ENCODE results near the gene PIK3C3.
"Not testable (repeated sequence)": the region's sequence is repeated elsewhere in the genome, so short reads cannot be mapped to it uniquely, and the experiment has no call there.

Gene PIK3C3

GRCh38 chr18:42048158-42048557 is 93.1 kb downstream of the PIK3C3 start:
- Histone ChIP-seq H3K9me3 (replicated peaks in 1 of 2; ENCODE audit: control insufficient read depth in 2 of 2, insufficient read depth in 1 of 2, low read depth in 1 of 2, low read length in 2 of 2) (no peaks in the 10 kb centered on the region), H3K23ac (ENCODE audit: low read depth, low read length, poor library complexity) (no peak overlapping the region), H3K27ac (replicated peaks; ENCODE audit: low read length) (no peak overlapping the region), H2AK5ac (ENCODE audit: low read depth, low read length) (no peak overlapping the region), H2BK120ac (ENCODE audit: low read depth, low read length) (no peak overlapping the region), H3K14ac (ENCODE audit: low read length) (no peak overlapping the region), H2BK12ac (ENCODE audit: low read length) (no peak overlapping the region), H4K8ac (ENCODE audit: low read depth, low read length) (no peak overlapping the region), H3K18ac (ENCODE audit: low read length) (no peak overlapping the region), H3K36me3 (replicated peaks in 1 of 2; ENCODE audit: control insufficient read depth in 2 of 2, insufficient read depth in 2 of 2, low read length in 2 of 2) (peaks cover 2 to 62% of the 10 kb centered on the region in 2 donors), H4K91ac (ENCODE audit: low read depth, low read length, poor library complexity) (no peak overlapping the region), H3K4me2 (ENCODE audit: insufficient read depth, low read length, poor library complexity, severe bottlenecking) (no peak overlapping the region), H3K9ac (ENCODE audit: low read depth, low read length, poor library complexity) (no peak overlapping the region), H2BK15ac (ENCODE audit: low read length) (no peak overlapping the region), H3K4me1 (ENCODE audit: control insufficient read depth in 2 of 2, insufficient read depth in 1 of 2, low read depth in 1 of 2, low read length in 2 of 2) (no peaks in the 10 kb centered on the region), H3K79me1 (ENCODE audit: low read depth, low read length) (no peaks in the 10 kb centered on the region), H3K4me3 (ENCODE audit: low read length in 2 of 2) (no peak overlapping the region), H2BK5ac (ENCODE audit: low read length) (no peak overlapping the region), H2AFZ (ENCODE audit: low read length) (no peak overlapping the region), H3K4ac (ENCODE audit: low read length) (no peak overlapping the region), H3K27me3 (ENCODE audit: control insufficient read depth in 3 of 3, insufficient read depth in 3 of 3, low read depth in 1 of 3, low read length in 3 of 3) (no peaks in the 10 kb centered on the region)
- DNase-seq (ENCODE audit: low spot score) = no peak
- WGBS, 2 donors (ENCODE audit: extremely low coverage in 2 of 2, insufficient read length in 2 of 2, insufficient replicate concordance in 1 of 2) = no CpG with 5 or more reads among the region's 2 CpGs

GRCh38 chr18:42049536-42049935 is 94.5 kb downstream of the PIK3C3 start:
- H2BK5ac ChIP-seq (ENCODE audit: low read length); H3K4me2 ChIP-seq (ENCODE audit: insufficient read depth, low read length, poor library complexity, severe bottlenecking): not testable (repeated sequence)
- WGBS, 2 donors (ENCODE audit: extremely low coverage in 2 of 2, insufficient read length in 2 of 2, insufficient replicate concordance in 1 of 2) = no CpG with 5 or more reads among the region's 15 CpGs

GRCh38 chr18:42051411-42051810 is 96.4 kb downstream of the PIK3C3 start:
- H2AFZ ChIP-seq (ENCODE audit: low read length) = no peak overlapping the region
- no peak overlapping the region for H3K4me3 ChIP-seq (ENCODE audit: low read length in 2 of 2)
- H2BK12ac ChIP-seq (ENCODE audit: low read length) = no peak overlapping the region
- no peak for DNase-seq (ENCODE audit: low spot score)
- no peak overlapping the region for H4K8ac ChIP-seq (ENCODE audit: low read depth, low read length)
- no peak overlapping the region for H2BK120ac ChIP-seq (ENCODE audit: low read depth, low read length)
- no peak overlapping the region for H3K27ac ChIP-seq (replicated peaks; ENCODE audit: low read length)
- H3K27me3 ChIP-seq (ENCODE audit: control insufficient read depth in 3 of 3, insufficient read depth in 3 of 3, low read depth in 1 of 3, low read length in 3 of 3) = no peaks in the 10 kb centered on the region
- no peak overlapping the region for H3K9ac ChIP-seq (ENCODE audit: low read depth, low read length, poor library complexity)
- no peaks in the 10 kb centered on the region for H3K79me1 ChIP-seq (ENCODE audit: low read depth, low read length)
- H3K18ac ChIP-seq (ENCODE audit: low read length) = no peak overlapping the region
- H3K14ac ChIP-seq (ENCODE audit: low read length) = no peak overlapping the region
- no peak overlapping the region for H2BK15ac ChIP-seq (ENCODE audit: low read length)
- H2AK5ac ChIP-seq (ENCODE audit: low read depth, low read length) = no peak overlapping the region
- no peak overlapping the region for H3K4ac ChIP-seq (ENCODE audit: low read length)
- H3K4me1 ChIP-seq (ENCODE audit: control insufficient read depth in 2 of 2, insufficient read depth in 1 of 2, low read depth in 1 of 2, low read length in 2 of 2) = no peaks in the 10 kb centered on the region
- H3K4me2 ChIP-seq (ENCODE audit: insufficient read depth, low read length, poor library complexity, severe bottlenecking) = no peak overlapping the region
- H3K36me3 ChIP-seq (replicated peaks in 1 of 2; ENCODE audit: control insufficient read depth in 2 of 2, insufficient read depth in 2 of 2, low read length in 2 of 2) = peaks cover 0 to 36% of the 10 kb centered on the region in 2 donors
- no peak overlapping the region for H2BK5ac ChIP-seq (ENCODE audit: low read length)
- H3K9me3 ChIP-seq (replicated peaks in 1 of 2; ENCODE audit: control insufficient read depth in 2 of 2, insufficient read depth in 1 of 2, low read depth in 1 of 2, low read length in 2 of 2) = no peaks in the 10 kb centered on the region
- no peak overlapping the region for H4K91ac ChIP-seq (ENCODE audit: low read depth, low read length, poor library complexity)
- no peak overlapping the region for H3K23ac ChIP-seq (ENCODE audit: low read depth, low read length, poor library complexity)

More at GRCh38 chr18:42049536-42049935, 94.5 kb downstream of the PIK3C3 start:
- not testable (repeated sequence) for H3K79me1 ChIP-seq (ENCODE audit: low read depth, low read length); DNase-seq (ENCODE audit: low spot score); H2BK120ac ChIP-seq (ENCODE audit: low read depth, low read length); H4K8ac ChIP-seq (ENCODE audit: low read depth, low read length); H3K27ac ChIP-seq (replicated peaks; ENCODE audit: low read length); H3K9ac ChIP-seq (ENCODE audit: low read depth, low read length, poor library complexity); H2AK5ac ChIP-seq (ENCODE audit: low read depth, low read length); H3K23ac ChIP-seq (ENCODE audit: low read depth, low read length, poor library complexity); H3K4ac ChIP-seq (ENCODE audit: low read length); H2BK12ac ChIP-seq (ENCODE audit: low read length); H3K18ac ChIP-seq (ENCODE audit: low read length); H2BK15ac ChIP-seq (ENCODE audit: low read length); H3K27me3 ChIP-seq (ENCODE audit: control insufficient read depth in 3 of 3, insufficient read depth in 3 of 3, low read depth in 1 of 3, low read length in 3 of 3); H3K9me3 ChIP-seq (replicated peaks in 1 of 2; ENCODE audit: control insufficient read depth in 2 of 2, insufficient read depth in 1 of 2, low read depth in 1 of 2, low read length in 2 of 2); H4K91ac ChIP-seq (ENCODE audit: low read depth, low read length, poor library complexity); H3K4me3 ChIP-seq (ENCODE audit: low read length in 2 of 2); H3K14ac ChIP-seq (ENCODE audit: low read length); H2AFZ ChIP-seq (ENCODE audit: low read length); H3K4me1 ChIP-seq (ENCODE audit: control insufficient read depth in 2 of 2, insufficient read depth in 1 of 2, low read depth in 1 of 2, low read length in 2 of 2)
- H3K36me3 ChIP-seq (replicated peaks in 1 of 2; ENCODE audit: control insufficient read depth in 2 of 2, insufficient read depth in 2 of 2, low read length in 2 of 2) = peaks cover 0 to 52% of the 10 kb centered on the region in 2 donors

- no peak overlapping the region for H3K4ac ChIP-seq (ENCODE audit: low read length)
- no peak for DNase-seq (ENCODE audit: low spot score)
- H2BK15ac ChIP-seq (ENCODE audit: low read length) = no peak overlapping the region
- no peak overlapping the region for H2AFZ ChIP-seq (ENCODE audit: low read length)
- H4K8ac ChIP-seq (ENCODE audit: low read depth, low read length) = no peak overlapping the region
- H3K36me3 ChIP-seq (replicated peaks in 1 of 2; ENCODE audit: control insufficient read depth in 2 of 2, insufficient read depth in 2 of 2, low read length in 2 of 2) = peaks cover 0 to 28% of the 10 kb centered on the region in 2 donors
- H3K4me2 ChIP-seq (ENCODE audit: insufficient read depth, low read length, poor library complexity, severe bottlenecking) = no peak overlapping the region
- H3K14ac ChIP-seq (ENCODE audit: low read length) = no peak overlapping the region
- 100% methylated on average over 1 of the region's 3 CpGs; no CpG with 5 or more reads in 1 of the 2 donors for WGBS, 2 donors (ENCODE audit: extremely low coverage in 2 of 2, insufficient read length in 2 of 2, insufficient replicate concordance in 1 of 2)
- no peak overlapping the region for H2BK12ac ChIP-seq (ENCODE audit: low read length)
- H2BK120ac ChIP-seq (ENCODE audit: low read depth, low read length) = no peak overlapping the region
- H3K9me3 ChIP-seq (replicated peaks in 1 of 2; ENCODE audit: control insufficient read depth in 2 of 2, insufficient read depth in 1 of 2, low read depth in 1 of 2, low read length in 2 of 2) = no peaks in the 10 kb centered on the region
- H3K4me3 ChIP-seq (ENCODE audit: low read length in 2 of 2) = no peak overlapping the region
- H3K9ac ChIP-seq (ENCODE audit: low read depth, low read length, poor library complexity) = no peak overlapping the region
- no peak overlapping the region for H2AK5ac ChIP-seq (ENCODE audit: low read depth, low read length)
- no peak overlapping the region for H4K91ac ChIP-seq (ENCODE audit: low read depth, low read length, poor library complexity)
- H2BK5ac ChIP-seq (ENCODE audit: low read length) = no peak overlapping the region
- no peak overlapping the region for H3K27ac ChIP-seq (replicated peaks; ENCODE audit: low read length)
- no peaks in the 10 kb centered on the region for H3K27me3 ChIP-seq (ENCODE audit: control insufficient read depth in 3 of 3, insufficient read depth in 3 of 3, low read depth in 1 of 3, low read length in 3 of 3)
- no peak overlapping the region for H3K18ac ChIP-seq (ENCODE audit: low read length)
- no peaks in the 10 kb centered on the region for H3K79me1 ChIP-seq (ENCODE audit: low read depth, low read length)
- no peak overlapping the region for H3K23ac ChIP-seq (ENCODE audit: low read depth, low read length, poor library complexity)
- H3K4me1 ChIP-seq (ENCODE audit: control insufficient read depth in 2 of 2, insufficient read depth in 1 of 2, low read depth in 1 of 2, low read length in 2 of 2) = no peaks in the 10 kb centered on the region
Observed at GRCh38 chr18:42052122-42052708, 97.2 kb downstream of the PIK3C3 start.

Data from neuronal stem cell (in vitro differentiated cells).